ENCODE measurements around the gene G2E3.

DNA sequence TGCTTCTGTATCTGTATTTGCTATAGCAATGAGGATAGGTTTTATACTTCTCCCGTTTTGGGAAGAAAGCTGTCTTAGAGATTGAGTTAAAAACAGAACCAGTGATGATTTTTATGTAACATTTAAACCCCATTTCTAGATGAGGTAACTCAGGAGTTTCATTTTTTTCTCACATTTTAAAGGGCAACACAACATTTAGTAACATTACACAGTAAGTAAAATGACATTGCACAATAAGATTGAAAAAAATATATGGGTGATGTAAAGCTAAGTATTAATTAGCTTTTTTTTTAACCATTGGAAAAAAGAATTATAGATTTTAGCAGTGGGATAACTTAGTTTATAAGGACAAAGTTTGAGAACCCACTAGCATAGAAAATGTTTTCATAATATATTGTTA is 38.0 kb downstream of the G2E3 start:
- TF ChIP-seq, protein P1, sequence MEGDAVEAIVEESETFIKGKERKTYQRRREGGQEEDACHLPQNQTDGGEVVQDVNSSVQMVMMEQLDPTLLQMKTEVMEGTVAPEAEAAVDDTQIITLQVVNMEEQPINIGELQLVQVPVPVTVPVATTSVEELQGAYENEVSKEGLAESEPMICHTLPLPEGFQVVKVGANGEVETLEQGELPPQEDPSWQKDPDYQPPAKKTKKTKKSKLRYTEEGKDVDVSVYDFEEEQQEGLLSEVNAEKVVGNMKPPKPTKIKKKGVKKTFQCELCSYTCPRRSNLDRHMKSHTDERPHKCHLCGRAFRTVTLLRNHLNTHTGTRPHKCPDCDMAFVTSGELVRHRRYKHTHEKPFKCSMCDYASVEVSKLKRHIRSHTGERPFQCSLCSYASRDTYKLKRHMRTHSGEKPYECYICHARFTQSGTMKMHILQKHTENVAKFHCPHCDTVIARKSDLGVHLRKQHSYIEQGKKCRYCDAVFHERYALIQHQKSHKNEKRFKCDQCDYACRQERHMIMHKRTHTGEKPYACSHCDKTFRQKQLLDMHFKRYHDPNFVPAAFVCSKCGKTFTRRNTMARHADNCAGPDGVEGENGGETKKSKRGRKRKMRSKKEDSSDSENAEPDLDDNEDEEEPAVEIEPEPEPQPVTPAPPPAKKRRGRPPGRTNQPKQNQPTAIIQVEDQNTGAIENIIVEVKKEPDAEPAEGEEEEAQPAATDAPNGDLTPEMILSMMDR (IDR thresholded peaks at IDR 0.05; ENCODE audit: low read depth, low read length), result no peak
- no peak for TF ChIP-seq EZH2phosphoT487 (IDR thresholded peaks at IDR 0.05; ENCODE audit: low read depth)
